Measurements from ENCODE around the gene SERPINA6. TPM values are rescaled to one million over a fixed set of nuclear protein-coding genes. Genes with fewer than 3 reads are reported as not detected.

Gene SERPINA6
- total RNA-seq, 1 experiment from 2014 or later, result not detected

- no peak overlapping the region for H3K27ac ChIP-seq (ENCODE audit: low read length)
- H3K4me3 ChIP-seq (ENCODE audit: low read depth in 2 of 2, low read length in 2 of 2), result no peak overlapping the region
- in situ Hi-C loops (cut with HindIII; ENCODE audit: low pct_unique_long_range_greater_than_20kb, low sequenced_read_pairs) (no loop called here), intact Hi-C loops (cut with micrococcal nuclease; ENCODE audit: unreplicated experiment) (no loop called here)
- DNase-seq (ENCODE audit: low read depth, low spot score), result peak; percentile 93
- ATAC-seq, result peak; percentile 85
- no peaks in the 10 kb centered on the region for H3K9me3 ChIP-seq (ENCODE audit: control insufficient read depth, insufficient read depth, low read depth, low read length)
- BruUV-seq (replicated peaks), result no TSS peak
- no peaks in the 10 kb centered on the region for H3K27me3 ChIP-seq (ENCODE audit: control insufficient read depth, insufficient read depth, low read length)
- POLR2A ChIA-PET, result no interaction called here
- no peaks in the 10 kb centered on the region for H3K36me3 ChIP-seq (ENCODE audit: control insufficient read depth, insufficient read depth, low read length)
- CTCF ChIA-PET, result interaction anchor here (0.5 kb wide), 1 partner anchor 306 kb away, joined by 4 read pairs; no protein-coding TSS in a partner anchor
- H3K4me1 ChIP-seq (ENCODE audit: control insufficient read depth, insufficient read depth, low read length), result no peaks in the 10 kb centered on the region; the same call in 1 of the 2 replicates
- TF ChIP-seq POLR2AphosphoS5 (IDR thresholded peaks at IDR 0.05; ENCODE audit: low read depth, low read length) (no peak), CTCF (IDR thresholded peaks at IDR 0.05) (no peak), REST (IDR thresholded peaks at IDR 0.05; ENCODE audit: insufficient read depth in 1 of 2, low read depth in 2 of 2, low read length in 1 of 2) (no peak), SIN3A (IDR thresholded peaks at IDR 0.05; ENCODE audit: borderline replicate concordance, insufficient read depth, low read depth, low read length) (no peak)
Observed at GRCh38 chr14:94342334-94342934, 19.3 kb upstream of the SERPINA6 start.

- Histone ChIP-seq H3K9me3 (ENCODE audit: control insufficient read depth, insufficient read depth, low read depth, low read length) (no peaks in the 10 kb centered on the region), H3K4me1 (ENCODE audit: control insufficient read depth, insufficient read depth, low read length) (no peaks in the 10 kb centered on the region; the same call in 1 of the 2 replicates), H3K27me3 (ENCODE audit: control insufficient read depth, insufficient read depth, low read length) (no peaks in the 10 kb centered on the region), H3K4me3 (ENCODE audit: low read depth in 2 of 2, low read length in 2 of 2) (no peak overlapping the region), H3K27ac (ENCODE audit: low read length) (no peak overlapping the region), H3K36me3 (ENCODE audit: control insufficient read depth, insufficient read depth, low read length) (no peaks in the 10 kb centered on the region)
- no TSS peak for BruUV-seq (replicated peaks)
- intact Hi-C loops (cut with micrococcal nuclease; ENCODE audit: unreplicated experiment) (no loop called here), in situ Hi-C loops (cut with HindIII; ENCODE audit: low pct_unique_long_range_greater_than_20kb, low sequenced_read_pairs) (no loop called here)
- DNase-seq (ENCODE audit: low read depth, low spot score), result no peak
- TF ChIP-seq TCF7L2 (IDR thresholded peaks at IDR 0.05; ENCODE audit: low read depth, low read length), result no peak
- TF ChIP-seq CTCF (IDR thresholded peaks at IDR 0.05), result no peak
- TF ChIP-seq SIN3A (IDR thresholded peaks at IDR 0.05; ENCODE audit: borderline replicate concordance, insufficient read depth, low read depth, low read length), result no peak
- TF ChIP-seq POLR2AphosphoS5 (IDR thresholded peaks at IDR 0.05; ENCODE audit: low read depth, low read length), result no peak
- TF ChIP-seq REST (IDR thresholded peaks at IDR 0.05; ENCODE audit: insufficient read depth in 1 of 2, low read depth in 2 of 2, low read length in 1 of 2), result no peak
- POLR2A ChIA-PET, result no interaction called here
- CTCF ChIA-PET, result interaction anchor here (0.5 kb wide), 1 partner anchor 306 kb away, joined by 4 read pairs; no protein-coding TSS in a partner anchor
- ATAC-seq, result peak; percentile 13; the same call in 1 of the 2 replicates
Observed at GRCh38 chr14:94341656-94342333, 18.7 kb upstream of the SERPINA6 start.
